NCI-H446 (cell line): ENCODE measurements around the gene SART1.
"Not testable (repeated sequence)": the region's sequence is repeated elsewhere in the genome, so short reads cannot be mapped to it uniquely, and the experiment has no call there.

Experiments used
- DNase-seq, 2 experiments: peaks; one replicate each; lab custom pipeline; 2025; lab: John Stamatoyannopoulos, UW

SART1 gene

DNA sequence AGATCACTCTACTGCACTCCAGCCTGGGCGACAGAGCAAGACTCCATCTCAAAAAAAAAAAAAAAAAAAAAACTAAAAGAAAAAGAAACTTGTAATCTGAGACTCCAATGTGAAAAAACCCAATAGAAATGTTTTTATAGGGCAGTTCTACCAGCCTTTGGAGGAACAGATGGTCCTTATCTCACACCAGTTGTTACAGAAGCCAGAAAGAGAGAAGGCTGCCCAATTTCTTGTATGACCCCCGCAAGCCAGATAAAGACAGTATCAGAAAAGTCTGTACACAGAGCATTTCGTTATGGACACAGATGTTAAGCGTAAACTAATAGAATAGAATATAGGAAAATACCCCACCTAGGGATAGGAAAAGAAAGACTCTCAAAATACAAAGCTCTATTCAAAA lies 27.5 kb upstream of the SART1 start:
- peak in 1 of 2 experiments; percentile 23 for DNase-seq

DNA sequence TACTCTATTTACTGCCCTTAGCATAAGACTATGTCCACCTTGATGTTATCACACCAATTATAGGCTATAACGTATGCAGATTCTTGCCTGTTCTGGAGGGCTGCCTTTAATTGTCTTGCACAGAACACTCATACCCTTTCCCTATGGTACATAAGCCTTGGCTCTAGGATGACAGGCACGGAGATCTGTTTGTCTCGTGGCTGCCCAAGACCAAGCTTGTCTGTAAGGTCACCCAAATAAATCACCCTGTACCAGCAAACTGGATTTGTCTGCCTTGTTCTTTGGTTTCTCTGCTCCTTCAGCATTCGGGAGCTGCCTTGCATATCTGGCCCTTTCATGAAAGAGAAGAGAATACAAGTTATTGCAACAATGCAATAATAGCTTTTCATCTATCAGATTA lies 23.8 kb upstream of the SART1 start:
- DNase-seq = no peak

DNA sequence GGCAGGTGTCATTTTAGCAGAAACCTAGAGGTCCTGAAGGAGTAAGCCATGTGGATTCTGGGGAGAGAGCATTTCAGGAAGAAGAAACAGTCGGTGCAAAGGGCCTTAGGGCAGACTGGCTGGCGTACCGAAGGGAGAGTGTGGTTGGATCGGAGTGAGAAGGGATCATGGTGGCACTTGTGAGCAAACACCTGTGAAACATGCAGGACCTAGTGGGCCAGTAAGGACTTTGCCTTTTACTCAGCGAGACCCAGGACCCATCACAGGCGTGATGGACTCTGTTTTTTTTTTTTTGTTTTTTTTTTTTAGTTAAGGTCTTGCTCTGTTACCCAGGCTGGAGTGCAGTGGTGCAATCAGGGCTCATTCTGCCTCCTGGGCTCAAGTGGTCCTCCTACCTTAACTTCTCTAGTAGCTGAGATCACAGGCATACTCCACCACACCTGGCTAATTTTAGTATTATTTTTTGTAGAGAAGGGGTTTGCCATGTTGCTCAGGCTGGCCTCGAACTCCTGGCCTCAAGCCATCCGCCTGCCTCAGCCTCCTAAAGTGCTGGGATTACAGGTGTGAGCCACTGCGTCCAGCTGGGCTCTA lies 19.7 kb upstream of the SART1 start:
- no peak for DNase-seq

DNA sequence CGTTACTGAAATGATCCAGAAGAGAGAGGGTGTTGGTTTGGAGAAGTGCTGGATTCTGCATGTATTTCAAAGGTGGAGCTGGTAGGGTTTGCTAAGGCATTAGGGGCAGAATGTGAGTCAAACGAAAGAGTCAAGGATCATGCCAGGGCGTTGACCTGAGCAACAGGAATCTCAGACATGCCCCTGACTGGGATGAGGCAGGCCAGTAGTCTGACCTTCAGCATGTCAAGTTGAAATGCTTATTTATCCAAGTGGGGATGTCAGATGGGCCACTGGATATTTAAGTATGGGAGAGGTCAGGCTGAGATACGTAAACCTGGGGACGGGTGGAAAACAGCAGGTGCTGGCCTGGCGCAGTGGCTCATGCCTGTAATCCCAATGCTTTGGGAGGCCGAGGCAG lies 19.0 kb upstream of the SART1 start:
- DNase-seq = no peak

DNA sequence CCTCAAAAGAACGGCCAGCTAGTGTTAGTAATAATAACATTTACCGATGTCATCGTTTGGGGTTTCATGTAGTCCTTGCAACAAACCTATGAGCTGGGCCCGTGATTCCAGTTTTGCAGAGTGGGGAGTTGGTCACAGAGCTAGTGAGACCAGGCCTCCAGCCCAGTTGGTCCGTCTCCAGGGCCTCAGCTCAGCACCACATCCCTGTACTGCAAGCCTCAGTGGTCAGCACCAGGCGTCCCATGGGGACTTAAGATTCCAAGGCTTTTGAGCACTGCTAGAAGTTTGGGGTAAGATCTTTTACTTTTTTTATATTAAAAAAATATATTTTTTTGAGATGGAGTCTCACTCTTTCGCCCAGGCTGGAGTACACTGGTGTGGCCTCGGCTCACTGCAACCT lies 17.3 kb upstream of the SART1 start:
- no peak for DNase-seq

DNA sequence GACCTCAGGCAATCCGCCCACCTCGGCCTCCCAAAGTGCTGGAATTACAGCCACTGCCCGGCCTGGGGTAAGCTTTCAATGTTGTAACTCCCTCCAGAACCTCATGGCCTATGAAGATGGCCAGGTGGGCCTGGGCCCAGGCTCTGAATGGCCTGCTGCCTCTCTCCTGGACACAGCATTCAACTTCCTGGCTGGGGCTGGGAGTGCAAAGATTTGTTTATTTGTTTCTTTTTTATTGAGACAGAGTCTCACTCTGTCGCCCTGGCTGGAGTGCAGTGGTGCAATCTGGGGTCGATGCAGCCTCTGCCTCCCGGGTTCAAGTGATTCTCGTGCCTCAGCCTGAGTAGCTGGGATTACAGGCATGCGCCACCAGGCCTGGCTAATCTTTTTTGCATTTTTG lies 16.8 kb upstream of the SART1 start:
- DNase-seq = no peak

DNA sequence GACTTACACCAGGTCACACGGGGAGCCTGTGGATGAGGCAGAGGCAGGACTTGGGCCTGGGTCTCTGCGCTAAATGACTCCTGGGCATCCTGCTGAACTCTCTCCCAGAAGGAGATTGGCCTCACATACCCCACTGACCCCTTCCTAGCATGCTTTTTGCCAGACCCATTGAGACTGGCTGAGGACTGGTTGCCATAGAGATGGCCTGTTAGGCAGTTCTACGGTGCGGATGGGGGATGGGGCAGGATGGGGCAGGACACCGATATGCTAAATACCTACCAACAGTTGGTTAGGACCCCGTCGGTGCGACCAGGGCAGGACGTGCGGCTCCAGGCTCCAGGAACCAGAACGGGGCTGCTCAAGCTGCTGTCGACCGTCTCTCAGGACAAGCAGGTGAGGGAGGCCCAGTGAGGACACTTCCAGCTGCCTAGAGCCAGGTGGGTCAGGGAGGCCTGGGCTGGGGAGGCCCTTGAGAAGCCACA lies 16.1 kb upstream of the SART1 start, which contains the start of gene TSGA10IP:
Gene TSGA10IP, plus strand, starts transcription at position 51 of the 482 bp plus-strand sequence. Its CDS starts 196 bp downstream, at position 247.
- no peak for DNase-seq

DNA sequence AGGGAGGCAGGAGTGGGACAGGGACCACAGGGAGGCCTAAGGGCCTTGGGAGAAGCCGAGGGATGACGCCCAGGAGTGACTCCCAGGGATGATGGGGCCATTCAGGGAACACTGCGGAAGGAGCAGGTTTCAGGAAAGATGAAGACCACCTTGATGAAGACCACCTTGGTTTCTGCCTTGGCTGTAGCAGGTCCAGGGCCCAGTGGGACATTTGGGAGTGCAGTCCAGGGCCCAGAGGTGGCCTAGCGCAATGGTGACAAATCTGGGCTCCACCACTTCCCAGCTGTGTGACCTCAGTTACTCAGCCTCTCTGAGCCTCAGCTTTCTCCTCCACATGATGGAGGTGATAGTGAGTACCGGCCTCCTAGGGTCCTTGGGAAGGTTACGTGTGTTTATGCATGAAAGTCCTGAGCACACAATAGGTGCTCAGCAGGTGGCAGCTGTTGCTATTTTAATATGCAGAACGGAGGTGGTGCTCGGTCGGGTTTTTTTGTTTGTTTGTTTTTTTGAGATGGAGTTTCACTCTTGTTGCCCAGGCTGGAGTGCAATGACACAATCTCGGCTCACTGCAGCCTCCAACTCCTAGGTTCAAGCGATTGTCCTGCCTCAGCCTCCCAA lies 15.5 kb upstream of the SART1 start:
- no peak for DNase-seq

DNA sequence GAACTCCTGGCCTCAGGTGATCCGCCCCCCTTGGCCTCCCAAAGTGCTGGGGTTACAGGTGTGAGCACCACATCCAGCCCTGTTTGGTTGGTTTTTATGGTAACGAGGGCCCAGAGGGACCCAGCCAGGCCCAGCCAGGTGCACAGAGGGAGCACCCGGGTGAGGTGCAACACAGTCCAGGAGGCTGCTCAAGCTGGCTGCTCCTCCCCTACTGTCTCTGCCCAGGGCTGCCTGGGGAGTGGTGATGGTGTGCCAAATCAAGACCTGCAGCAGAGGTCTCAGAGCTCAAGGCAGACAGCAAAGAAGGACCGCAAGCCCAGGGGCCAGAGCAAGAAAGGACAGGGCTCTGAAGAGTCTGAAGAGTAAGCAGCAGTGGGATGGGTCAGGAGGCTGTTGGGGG lies 14.9 kb upstream of the SART1 start:
- DNase-seq = no peak

DNA sequence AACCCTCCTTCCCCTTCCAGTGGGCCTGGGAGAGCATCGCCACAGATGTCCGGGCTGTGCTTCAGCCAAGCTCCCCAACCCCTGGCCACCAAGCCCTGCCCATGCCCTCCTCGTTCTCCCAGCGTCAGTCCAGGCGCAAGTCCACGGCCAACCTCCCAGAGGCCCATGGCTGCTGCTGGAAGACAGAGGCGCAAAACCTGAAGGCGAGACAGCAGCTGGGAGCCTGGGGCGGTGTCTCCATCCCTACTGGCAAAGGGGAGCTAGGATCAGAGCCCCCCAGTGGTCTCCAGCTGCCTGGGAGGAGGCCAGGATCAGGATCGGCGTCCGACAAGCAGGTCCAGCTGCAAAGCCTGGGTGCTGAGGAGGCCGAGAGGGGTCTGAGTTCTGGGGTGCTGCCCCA lies 14.4 kb upstream of the SART1 start:
- DNase-seq = no peak

DNA sequence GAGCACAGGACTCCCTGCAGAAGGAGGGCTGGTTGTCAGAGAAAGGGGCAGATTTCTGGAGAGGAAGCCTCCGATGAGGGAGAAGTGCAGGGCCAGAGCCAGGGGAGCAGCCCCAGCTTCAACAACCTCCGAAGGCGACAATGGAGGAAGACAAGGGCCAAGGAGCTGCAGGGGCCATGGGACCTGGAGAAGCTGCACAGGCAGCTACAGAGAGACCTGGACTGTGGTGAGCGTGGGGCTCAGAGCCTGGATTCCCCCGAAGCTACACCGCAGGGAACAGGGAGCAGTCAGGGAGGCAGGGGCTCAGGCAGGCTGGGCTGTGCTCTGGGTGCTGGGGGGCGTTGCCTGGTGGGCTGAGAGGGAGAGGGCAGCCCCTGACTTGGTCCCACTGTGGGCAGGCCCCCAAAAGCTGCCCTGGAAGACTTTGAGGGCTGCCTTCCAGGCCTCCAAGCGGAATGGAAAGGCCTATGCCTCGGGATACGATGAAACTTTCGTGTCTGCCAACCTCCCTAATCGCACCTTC lies 13.9 kb upstream of the SART1 start:
- no peak for DNase-seq

DNA sequence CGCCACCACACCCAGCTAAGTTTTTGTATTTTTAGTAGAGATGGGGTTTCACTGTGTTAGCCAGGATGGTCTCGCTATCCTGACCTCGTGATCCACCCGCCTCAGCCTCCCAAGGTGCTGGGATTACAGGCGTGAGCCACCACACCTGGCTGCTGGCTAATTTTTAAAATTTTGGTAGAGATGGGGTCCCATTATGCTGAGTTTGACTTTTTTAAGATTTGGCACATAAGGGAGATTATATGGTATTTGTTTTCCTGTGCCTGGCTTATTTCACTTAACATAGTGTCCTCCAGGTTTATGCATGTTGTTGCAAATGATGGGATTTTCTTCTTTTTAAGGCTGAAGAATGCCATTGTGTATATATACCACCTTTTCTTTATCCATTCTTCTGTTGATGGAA lies 10.8 kb upstream of the SART1 start:
- not testable (repeated sequence) for DNase-seq

DNA sequence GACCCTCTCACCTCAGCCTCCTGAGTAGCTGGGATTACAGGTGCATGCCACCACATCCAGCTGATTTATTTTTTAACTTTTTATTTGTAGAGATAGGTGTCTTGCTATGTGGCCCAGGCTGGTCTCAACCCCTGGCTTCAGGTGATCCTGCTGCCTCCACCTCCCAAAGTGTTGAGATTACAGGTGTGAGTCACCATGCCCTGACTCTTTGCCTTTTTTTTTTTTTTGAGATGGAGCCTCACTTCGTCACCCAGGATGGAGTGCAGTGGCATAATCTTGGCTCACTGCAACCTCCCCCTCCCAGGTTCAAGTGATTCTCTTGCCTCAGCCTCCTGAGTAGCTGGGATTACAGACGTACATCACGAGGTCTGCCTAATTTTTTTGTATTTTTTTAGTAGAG lies 9.9 kb upstream of the SART1 start:
- not testable (repeated sequence) for DNase-seq

DNA sequence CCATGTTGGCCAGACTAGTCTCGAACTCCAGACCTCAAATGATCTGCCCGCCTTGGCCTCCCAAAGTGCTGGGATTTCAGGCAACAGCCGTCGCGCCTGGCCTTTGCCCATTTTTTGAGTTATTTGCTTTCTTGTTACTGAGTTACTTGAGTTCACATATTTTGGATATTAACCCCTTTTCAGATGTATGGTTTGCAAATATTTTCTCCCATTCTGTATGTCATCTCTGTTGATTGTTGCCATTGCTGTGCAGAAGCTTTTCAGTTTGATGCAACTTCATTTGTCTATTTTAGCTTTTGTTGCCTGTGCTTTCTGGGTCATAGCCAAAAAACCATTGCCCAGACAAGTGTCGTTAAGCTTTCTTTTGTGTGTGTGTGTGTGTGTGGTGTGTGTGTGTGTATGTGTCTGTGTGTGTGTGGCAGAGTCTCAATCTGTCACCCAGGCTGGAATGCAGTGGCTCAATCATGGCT lies 9.4 kb upstream of the SART1 start:
- no peak for DNase-seq

DNA sequence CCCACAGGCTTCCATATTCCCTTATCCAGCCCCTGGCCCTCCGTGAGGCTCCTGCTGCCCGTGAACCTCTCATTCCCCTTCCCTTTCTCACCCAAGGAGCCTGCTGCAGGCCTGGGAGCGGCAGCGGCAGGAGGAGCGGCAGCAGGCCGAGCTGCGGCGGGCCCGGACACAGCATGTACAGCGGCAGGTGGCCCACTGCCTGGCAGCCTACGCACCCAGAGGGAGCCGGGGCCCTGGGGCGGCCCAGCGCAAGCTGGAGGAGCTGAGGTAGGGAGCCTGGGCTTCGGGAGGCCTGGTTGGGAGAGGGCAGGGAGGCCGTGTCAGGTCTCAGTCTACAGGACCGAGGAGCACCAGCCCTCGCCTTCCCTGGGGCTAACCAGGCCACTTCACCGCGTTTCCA lies 8.1 kb upstream of the SART1 start:
- DNase-seq = no peak

DNA sequence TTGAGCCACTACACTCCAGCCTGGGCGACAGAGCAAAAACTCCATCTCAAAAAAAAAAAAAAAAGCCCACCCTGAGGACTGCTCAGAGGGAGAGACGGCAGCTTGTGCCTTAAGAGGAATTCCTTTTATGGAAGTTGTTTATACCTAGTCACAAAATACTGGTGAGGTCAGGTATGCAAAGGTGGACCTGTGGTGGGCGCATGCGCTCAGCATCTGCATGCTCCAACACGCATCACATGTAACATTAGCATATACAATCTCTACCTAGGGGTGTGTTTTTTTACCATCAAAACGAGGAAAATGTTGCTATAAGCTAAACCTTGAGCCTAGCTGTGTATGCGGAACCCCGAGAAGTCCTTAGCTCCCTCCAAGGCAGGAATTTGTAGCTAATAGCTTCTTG lies 6.8 kb upstream of the SART1 start:
- DNase-seq = no peak

DNA sequence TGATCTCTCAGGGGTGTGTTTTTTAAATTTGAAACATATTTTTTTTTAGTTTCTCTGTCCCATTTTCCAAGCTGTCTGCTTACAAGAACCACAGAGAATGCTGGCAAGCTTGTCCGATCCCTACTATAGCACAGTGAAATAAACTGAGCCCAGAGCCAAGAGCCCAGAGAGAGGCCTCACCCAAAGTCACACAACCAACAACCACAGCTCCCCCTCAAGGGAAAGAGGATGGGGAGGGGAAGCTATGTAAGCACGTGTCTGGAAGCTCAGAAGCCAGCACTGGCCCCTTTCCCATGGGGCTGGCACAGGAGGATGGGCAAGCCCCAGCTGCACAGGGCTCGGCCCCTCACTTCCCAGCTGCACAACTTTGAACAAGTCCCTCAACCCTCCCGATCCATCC lies 3.2 kb upstream of the SART1 start:
- DNase-seq = no peak

DNA sequence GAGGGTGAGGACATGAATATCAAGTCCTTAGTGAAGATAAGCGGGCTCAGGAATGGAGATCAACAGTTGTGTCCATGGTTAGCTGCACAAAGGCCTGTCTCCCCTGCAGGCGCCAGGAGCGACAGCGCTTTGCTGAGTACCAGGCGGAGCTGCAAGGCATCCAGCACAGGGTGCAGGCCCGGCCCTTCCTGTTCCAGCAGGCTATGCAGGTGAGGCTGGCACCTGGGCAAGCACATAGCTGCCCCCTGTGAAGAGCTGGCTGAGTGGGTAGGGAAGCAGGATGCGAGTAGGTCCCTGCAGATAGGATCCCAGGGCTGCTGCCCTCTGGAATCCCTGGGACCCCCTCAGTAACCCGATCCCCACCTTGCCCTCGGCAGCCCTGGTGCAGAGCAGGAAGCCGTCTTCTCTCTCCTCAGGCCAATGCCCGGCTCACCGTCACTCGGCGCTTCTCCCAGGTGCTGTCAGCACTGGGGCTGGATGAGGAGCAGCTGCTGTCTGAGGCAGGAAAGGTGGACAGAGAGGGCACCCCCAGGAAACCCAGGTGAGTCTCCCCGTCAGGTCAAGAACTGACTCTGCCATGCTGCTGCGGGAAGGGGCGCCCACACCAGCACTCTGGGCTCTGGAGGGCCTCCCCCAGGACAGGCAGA lies 2.6 kb upstream of the SART1 start:
- no peak for DNase-seq

DNA sequence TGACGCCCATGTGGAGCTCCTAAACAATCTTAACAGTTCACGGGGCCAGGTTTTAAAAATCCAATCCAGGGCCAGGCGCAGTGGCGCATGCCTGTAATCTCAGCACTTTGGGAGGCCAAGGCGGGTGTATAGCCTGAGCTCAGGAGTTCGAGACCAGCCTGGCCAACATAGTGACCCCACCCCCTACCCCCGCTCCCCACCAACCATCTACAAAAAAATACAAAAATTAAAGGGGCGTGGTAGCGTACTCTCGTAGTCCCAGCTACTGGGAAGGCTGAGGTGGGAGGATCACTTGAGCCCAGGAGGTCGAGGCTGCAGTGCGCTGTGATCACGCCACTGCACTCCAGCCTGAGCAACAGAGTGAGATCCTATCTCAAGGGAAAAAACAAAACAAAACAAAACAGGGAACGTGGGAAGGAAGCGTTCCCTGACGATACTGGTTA lies 689 bp upstream of the SART1 start:
- DNase-seq = no peak

DNA sequence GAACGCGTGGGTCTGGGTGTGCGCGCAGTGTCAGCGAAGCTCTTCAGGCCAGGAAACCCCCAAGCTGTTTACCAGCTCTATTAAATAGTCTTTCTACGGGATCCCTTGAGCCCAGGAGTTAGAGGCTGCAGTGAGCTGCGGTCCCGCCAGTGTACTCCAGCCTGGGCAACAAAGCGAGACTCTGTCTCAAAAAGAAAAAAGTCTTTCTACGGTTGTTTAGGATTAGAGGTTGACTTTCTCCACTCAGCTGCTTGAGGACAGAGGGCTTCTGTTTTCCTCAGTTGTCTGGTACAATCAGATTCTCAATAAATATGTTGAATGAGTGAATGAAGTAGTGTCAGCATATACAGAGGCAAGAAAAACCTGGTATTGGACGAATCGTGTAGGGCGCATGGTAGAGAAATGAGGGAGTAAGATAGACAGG lies 619 bp downstream of the SART1 start:
- DNase-seq = no peak

DNA sequence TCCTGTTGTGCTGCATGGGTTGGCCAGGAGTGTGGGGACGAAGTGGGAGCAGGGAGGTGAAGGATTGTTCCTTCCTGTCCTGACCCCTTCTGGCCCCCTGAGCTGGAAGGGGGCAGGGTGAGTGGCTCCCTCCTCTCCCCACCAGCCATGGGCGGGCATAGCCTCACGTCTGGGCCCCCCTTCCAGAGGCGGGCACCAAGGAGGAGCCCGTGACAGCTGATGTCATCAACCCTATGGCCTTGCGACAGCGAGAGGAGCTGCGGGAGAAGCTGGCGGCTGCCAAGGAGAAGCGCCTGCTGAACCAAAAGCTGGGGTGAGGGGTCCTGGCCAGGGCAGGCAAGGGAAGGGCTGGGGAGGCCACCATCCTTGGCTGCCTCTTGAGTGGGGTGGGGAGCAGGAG lies 3.4 kb downstream of the SART1 start:
- no peak for DNase-seq

DNA sequence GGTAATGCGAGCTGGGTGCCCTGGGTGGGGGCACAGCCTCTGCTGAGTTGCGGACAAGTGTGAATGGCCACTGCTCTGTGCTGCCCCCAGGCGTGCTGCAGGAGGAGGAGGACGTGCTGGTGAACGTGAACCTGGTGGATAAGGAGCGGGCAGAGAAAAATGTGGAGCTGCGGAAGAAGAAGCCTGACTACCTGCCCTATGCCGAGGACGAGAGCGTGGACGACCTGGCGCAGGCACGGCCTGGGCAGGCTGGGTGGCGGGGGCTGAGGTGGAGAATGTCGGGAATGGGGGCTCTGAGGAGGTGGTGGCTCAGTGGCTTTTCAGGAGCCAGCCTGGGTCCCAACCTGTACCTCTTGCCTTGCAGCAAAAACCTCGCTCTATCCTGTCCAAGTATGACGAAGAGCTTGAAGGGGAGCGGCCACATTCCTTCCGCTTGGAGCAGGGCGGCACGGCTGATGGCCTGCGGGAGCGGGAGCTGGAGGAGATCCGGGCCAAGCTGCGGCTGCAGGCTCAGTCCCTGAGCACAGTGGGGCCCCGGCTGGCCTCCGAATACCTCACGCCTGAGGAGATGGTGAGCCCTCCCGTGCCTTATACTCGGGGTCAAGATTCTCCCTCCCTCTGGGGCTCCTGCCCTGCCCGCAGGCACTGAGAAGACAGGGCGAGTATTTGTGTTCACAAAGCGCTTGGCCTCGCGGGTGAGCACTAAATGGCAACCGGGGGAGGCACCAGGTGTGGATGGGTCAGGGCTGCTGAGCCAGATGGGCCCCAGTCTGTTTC lies 4.6 kb downstream of the SART1 start:
- DNase-seq = no peak
